Astrocyte of the cerebellum (primary cell): ENCODE data around the gene COL11A1.
"Not testable (repeated sequence)": the region's sequence is repeated elsewhere in the genome, so short reads cannot be mapped to it uniquely, and the experiment has no call there.

Source experiments
- DNase-seq: peaks from one replicate; pipeline ENCODE4 v3.0.0-alpha.2; 2011; ENCODE audit warnings: low read depth
- H3K4me3 ChIP-seq: 2 replicates; pipeline ENCODE4 v1.5.1; 2011; ENCODE audit warnings: mild to moderate bottlenecking, low read depth, low read length, moderate library complexity
- in situ Hi-C: cut with HindIII; loops from 2 replicates; pipeline ENCODE4 v1.10.0; 2017; ENCODE audit warnings: low sequenced_read_pairs
- TF ChIP-seq, protein P1 (sequence below): IDR thresholded peaks from 2 replicates; pipeline ENCODE4 v1.5.1; 2012; ENCODE audit warnings: low read length, low read depth, moderate library complexity, mild to moderate bottlenecking; ENCODE audit errors: missing control alignments

The COL11A1 gene

DNA sequence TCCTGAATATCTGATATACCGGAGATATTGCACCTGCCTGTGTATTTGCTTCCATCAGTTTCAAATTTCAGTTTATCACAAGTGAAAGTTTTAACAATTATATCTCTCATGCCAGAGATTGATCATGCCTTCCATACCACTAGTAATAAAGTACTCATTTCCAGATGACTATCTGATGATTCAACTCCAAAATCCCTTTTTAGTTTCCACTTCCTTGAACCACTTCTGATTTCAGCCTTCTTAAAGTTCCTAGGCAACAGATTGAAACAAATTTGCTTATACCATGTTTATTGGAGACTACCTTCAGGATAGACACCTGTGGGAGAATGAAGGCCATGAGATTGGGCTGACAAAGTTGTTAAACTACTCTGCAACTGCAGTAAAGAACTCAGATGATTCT, 21.5 kb upstream of the COL11A1 start:
- TF ChIP-seq, protein P1, sequence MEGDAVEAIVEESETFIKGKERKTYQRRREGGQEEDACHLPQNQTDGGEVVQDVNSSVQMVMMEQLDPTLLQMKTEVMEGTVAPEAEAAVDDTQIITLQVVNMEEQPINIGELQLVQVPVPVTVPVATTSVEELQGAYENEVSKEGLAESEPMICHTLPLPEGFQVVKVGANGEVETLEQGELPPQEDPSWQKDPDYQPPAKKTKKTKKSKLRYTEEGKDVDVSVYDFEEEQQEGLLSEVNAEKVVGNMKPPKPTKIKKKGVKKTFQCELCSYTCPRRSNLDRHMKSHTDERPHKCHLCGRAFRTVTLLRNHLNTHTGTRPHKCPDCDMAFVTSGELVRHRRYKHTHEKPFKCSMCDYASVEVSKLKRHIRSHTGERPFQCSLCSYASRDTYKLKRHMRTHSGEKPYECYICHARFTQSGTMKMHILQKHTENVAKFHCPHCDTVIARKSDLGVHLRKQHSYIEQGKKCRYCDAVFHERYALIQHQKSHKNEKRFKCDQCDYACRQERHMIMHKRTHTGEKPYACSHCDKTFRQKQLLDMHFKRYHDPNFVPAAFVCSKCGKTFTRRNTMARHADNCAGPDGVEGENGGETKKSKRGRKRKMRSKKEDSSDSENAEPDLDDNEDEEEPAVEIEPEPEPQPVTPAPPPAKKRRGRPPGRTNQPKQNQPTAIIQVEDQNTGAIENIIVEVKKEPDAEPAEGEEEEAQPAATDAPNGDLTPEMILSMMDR: no peak
- in situ Hi-C loops: no loop called here
- no peak for DNase-seq
- no peak overlapping the region for H3K4me3 ChIP-seq

- in situ Hi-C loops: no loop called here
- TF ChIP-seq, protein P1: no peak
- no peak for DNase-seq
- H3K4me3 ChIP-seq: no peak overlapping the region
These were observed 20.9 kb upstream of the COL11A1 start for GRCh38 chr1:103129255-103129654.

DNA sequence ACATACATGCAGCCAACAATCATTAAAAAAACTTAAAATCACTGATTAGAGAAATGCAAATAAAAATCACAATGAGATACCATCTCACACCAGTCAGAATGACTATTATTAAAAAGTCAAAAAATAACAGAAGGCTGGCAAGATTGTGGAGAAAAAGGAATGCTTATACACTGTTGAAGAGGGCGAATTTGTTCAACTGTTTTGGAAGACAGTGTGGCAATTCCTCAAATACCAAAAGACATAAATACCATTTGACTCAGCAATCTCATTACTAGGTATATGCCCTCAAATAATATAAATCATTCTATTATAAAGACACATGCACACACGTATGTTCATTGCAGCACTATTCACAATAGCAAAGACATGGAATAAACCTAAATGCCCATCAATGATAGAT, 19.9 kb upstream of the COL11A1 start:
- H3K4me3 ChIP-seq, in situ Hi-C loops, DNase-seq: not testable (repeated sequence)

DNA sequence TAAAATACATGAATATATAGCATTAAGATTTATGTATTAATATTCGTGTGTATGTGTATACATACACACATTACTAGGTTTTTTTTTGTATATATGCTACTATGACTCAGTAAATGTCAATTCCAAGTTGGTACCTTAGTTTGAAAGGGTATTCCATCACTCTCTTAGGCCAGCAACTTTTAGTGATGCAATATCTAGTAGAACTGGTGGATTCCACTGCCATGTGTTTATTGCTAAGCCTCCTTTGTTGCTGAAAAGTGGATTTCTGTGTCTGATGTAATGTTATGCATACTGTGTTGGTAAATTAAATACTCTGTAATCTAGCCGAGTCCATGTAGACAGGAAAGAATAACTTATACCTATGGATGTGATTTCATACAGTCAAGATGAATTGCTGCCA, 16.9 kb upstream of the COL11A1 start:
- no peak for DNase-seq
- H3K4me3 ChIP-seq: no peak overlapping the region
- TF ChIP-seq, protein P1: no peak
- in situ Hi-C loops: no loop called here

- TF ChIP-seq, protein P1: no peak
- H3K4me3 ChIP-seq: no peak overlapping the region
- no peak for DNase-seq
- in situ Hi-C loops: no loop called here
These were observed 14.8 kb upstream of the COL11A1 start for GRCh38 chr1:103122983-103123720.

DNA sequence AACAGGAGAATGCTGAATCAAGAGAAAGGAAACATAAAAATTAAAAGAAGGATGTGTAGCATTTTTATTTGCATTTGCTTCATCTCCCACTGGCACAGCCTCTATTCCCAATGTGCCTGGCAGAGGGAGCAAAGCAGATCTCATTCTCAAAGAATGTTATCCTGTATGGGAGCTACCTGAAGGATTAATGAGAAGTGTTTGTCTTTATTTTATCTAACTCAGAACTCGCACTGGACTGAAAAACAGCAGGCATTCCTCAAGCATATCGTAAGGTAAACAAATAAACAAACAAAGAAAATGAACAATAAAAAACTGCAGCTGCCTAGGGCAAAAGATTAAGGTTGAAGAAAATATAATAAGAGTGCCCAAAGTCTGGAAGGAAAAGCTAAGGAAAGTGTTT, 12.7 kb upstream of the COL11A1 start:
- in situ Hi-C loops: no loop called here
- DNase-seq: no peak
- TF ChIP-seq, protein P1: no peak
- H3K4me3 ChIP-seq: no peak overlapping the region

- DNase-seq: no peak
- TF ChIP-seq, protein P1: no peak
- H3K4me3 ChIP-seq: no peak overlapping the region
- in situ Hi-C loops: no loop called here
These were observed 4.2 kb upstream of the COL11A1 start for GRCh38 chr1:103112546-103112945.
